ENCODE data around the gene RASGEF1C.

DNA sequence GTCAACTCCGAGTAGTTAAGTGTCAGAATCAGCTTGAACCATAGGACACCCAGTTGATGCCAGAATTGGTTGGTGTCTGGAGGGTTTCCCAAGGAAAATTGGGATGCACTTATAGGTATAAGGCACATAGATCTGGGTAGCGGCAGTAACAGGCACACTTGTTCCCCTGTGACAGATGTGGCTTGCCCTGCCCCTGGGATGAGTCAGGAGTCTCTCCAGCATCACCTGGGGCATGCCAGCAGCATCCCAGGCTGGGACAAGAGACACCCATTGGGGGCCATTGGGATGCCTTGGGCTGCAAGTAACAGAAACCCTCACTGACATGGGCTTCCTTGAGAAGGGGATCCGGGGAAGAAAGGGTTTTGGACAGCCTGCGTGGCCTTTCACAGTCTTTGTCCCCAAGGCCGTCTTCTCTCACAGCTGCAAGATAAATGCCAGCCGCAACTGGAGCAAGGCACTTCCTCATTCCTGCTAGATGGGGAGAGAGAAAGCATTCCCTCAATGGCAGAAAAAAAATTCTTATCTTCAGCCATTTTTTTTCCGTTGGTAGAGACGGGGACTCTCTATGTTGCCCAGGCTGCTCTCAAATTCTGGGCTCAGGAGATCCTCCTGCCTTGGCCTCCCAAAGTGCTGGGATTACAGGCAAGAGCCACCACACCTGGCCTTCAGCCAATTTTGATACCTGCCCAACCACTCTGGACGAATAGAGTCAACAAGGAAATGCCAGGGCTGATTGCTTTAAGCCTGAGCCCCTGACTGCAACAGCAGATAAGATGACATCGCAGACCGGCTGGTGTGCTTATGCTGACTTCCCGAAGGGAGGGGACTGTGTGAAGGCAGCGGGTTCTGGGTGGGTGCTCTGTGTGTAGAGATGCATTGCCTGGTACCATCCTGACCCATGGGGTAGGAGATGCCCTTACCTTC is 124.1 kb downstream of the RASGEF1C start:
- no peak for TF ChIP-seq BHLHE40 (IDR thresholded peaks at IDR 0.05; ENCODE audit: borderline replicate concordance)
- no peak for TF ChIP-seq ZNF384 (IDR thresholded peaks at IDR 0.05)
- TF ChIP-seq FOXM1 (IDR thresholded peaks at IDR 0.05; ENCODE audit: borderline replicate concordance): no peak
- no peak for TF ChIP-seq SP1 (IDR thresholded peaks at IDR 0.05)
- TF ChIP-seq SUZ12 (IDR thresholded peaks at IDR 0.05): no peak
- no peak for TF ChIP-seq FOXK2 (IDR thresholded peaks at IDR 0.05)
- no peak for TF ChIP-seq L3MBTL2 (conservative IDR thresholded peaks at IDR 0.05)
- no peak for TF ChIP-seq ELF4 (IDR thresholded peaks at IDR 0.05)
- no peak for TF ChIP-seq PKNOX1 (IDR thresholded peaks at IDR 0.05)
- no peak for TF ChIP-seq FOXA1 (IDR thresholded peaks at IDR 0.05)
- no peak for TF ChIP-seq ARNT (IDR thresholded peaks at IDR 0.05)
- TF ChIP-seq TARDBP (IDR thresholded peaks at IDR 0.05): no peak
- TF ChIP-seq NFRKB (IDR thresholded peaks at IDR 0.05): no peak
- TF ChIP-seq CTBP1 (IDR thresholded peaks at IDR 0.05; ENCODE audit: borderline replicate concordance): no peak
